GM19238 (cell line): ENCODE measurements around the gene KIAA0408.

Experiments used
- DNase-seq: peaks from one replicate; pipeline ENCODE4 v3.0.0; 2011; ENCODE audit warnings: low spot score; ENCODE audit not compliant: insufficient read length

The KIAA0408 gene

DNA sequence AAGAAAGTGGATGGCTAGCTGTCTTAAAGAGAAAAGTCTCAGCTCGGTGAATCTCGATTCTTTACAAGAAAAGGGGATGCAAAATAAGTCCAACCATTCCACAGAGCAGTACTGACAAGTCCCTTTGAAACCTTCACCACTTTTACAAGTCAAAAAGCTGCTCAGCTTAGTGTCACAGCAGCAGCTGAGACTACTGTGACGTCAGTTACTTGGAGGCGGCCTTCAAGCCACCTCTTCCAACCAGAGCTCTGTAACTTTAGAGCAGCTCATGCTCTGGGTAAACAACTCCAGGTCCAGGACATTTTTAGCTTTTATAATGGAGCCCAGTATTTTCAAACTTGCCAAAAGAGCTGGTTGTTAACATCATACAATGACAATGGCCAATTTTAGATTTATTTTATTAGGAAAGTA is at the start of gene KIAA0408:
Gene KIAA0408, minus strand, starts transcription at position 159 of the 411 bp plus-strand sequence. CDS start 5,408 bp downstream, outside the sequence.
- DNase-seq: no peak

DNA sequence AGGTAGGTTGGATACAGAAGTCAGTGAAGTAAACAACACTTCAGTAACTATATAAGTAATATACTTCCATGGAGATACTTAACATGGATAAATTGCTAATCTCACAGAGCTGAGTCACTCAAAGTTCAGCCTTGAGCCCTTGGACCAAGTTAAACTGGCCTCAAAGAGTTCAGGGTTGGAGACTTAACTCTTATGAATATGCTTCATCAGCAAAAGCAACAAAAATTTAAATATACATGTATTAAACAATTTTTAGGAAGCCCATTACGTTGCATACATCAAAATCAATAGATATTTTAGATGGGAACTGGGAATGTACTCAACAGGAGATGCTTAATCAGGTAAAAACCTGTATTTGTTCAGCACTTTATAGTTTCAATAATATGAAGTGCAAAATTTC is 47.7 kb upstream of the KIAA0408 start:
- DNase-seq: no peak

DNA sequence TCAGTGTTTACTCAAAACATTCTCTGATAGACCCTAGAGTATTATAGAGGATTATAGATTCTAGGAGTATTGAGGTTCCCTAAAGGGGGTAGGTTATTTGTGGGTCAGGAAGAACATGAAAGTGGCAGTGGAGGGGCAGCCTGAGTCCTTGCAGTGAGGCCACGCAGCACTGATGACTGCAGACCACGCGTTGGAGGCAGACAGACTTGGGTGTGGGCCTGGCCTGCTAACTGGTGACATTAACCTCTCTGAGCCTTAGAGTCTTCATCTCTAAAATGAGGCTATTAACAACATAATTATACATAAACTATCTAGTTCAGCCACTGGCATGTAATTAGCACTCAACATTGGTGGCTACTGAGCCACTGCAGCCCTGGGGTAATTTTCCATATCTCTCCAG is 43.8 kb upstream of the KIAA0408 start:
- no peak for DNase-seq

GRCh38 chr6:127497410-127497809 is 38.2 kb upstream of the KIAA0408 start:
- no peak for DNase-seq

DNA sequence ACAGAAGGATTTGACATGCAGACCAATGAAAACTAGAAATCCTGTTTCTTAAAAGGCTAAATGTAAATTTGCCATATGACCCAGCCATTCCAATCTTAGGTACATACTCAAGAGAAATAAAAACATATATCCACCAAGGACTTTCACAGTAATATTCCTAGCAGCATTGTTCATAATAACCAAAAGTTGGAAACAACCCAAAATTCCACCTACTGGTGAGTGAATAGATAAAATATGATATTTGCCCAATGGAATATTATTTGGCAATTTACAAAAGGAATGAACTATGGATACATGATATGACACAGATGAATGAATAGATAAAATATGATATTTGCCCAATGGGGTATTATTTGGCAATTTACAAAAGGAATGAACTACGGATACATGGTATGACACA is 37.3 kb upstream of the KIAA0408 start:
- DNase-seq: no peak

DNA sequence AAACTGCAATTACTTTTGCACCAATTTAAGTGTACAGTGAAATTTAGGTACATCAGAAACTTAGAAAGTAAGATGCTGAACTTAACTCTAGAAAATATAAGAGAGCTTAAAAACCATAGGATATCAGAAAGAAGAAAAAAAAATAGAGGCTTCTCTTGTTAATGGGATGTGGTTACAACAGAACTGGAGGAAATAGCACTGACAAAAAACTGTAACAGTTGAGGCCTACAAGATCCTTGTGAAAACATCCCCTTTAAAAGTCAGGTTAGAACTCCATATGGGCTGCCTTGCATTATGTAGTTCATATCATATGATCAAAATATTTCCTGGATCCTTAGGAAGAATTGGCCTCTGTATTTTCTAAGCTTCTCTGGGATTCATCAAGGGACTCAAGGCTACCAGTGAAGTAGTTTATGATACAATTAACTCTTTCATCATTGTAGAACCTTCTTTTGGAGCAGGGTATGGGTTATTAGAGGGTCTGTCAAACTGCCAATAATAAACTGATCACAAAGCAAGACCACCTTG is 35.1 kb upstream of the KIAA0408 start:
- no peak for DNase-seq

- no peak for DNase-seq
Observed at GRCh38 chr6:127489248-127489647, 30.1 kb upstream of the KIAA0408 start.

GRCh38 chr6:127486934-127487333 is 27.7 kb upstream of the KIAA0408 start:
- DNase-seq: no peak

- peak; percentile 48 for DNase-seq
Observed at GRCh38 chr6:127484212-127484863, 25.1 kb upstream of the KIAA0408 start.

- no peak for DNase-seq
Observed at GRCh38 chr6:127483399-127484055, 24.3 kb upstream of the KIAA0408 start.

DNA sequence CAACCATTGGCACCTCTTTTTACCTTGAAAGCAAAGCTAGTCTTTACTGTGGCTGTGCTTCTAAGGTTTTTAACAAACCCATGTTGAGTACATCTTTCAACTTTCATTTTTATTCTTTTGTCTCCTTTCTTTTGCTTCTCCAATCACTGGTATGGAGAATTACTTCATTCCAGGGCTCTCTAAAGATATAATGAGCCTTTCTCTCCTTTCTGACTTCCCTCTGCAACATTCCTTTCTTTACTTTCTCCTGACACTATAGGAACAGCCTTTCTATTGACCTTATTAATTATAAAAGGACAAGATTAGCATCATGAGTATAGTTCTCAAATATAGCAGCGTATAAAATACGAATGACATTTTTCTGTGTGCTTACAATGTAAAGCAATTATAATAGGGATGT is 23.1 kb upstream of the KIAA0408 start:
- DNase-seq: no peak

GRCh38 chr6:127481628-127482027 is 22.4 kb upstream of the KIAA0408 start:
- no peak for DNase-seq

DNA sequence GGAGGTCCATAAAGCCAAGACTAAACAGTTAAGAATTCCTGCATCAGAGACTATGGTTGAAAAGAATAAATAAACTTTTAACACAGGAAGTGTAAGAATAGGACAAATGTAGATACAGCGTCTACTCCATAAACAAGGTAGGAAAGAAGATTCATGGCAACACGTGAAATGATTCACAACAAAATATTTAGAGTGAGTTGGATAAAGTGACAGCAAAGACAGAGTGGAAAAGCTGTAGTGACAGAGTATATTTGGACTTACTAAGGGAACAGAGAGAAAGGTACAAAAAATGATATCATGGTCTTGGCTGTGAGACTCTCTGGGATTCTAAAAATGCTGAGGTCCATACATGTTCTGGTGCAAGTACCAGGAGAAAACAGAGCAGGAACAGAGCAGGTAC is 21.9 kb upstream of the KIAA0408 start:
- no peak for DNase-seq

GRCh38 chr6:127477658-127478057 is 18.5 kb upstream of the KIAA0408 start:
- no peak for DNase-seq

DNA sequence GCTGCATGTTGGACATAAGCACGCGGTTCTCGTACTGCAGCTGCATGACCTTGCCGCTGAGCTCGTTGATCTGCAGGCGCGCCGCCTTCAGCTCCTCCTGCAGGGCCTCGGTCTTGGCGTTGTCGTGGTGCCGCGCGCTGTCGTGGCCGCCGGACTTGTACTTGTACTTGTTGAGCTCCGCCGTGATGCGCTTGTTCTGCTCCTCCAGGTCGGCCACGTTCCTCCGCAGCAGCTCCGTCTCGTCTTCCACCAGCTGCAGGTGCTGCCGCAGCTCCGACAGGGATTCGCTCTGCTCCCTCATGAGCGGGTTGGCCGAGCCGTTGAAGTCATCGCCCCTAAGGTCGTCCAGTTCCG is 16.6 kb upstream of the KIAA0408 start:
- DNase-seq: no peak

GRCh38 chr6:127475135-127475822 is 16.1 kb upstream of the KIAA0408 start:
- no peak for DNase-seq

DNA sequence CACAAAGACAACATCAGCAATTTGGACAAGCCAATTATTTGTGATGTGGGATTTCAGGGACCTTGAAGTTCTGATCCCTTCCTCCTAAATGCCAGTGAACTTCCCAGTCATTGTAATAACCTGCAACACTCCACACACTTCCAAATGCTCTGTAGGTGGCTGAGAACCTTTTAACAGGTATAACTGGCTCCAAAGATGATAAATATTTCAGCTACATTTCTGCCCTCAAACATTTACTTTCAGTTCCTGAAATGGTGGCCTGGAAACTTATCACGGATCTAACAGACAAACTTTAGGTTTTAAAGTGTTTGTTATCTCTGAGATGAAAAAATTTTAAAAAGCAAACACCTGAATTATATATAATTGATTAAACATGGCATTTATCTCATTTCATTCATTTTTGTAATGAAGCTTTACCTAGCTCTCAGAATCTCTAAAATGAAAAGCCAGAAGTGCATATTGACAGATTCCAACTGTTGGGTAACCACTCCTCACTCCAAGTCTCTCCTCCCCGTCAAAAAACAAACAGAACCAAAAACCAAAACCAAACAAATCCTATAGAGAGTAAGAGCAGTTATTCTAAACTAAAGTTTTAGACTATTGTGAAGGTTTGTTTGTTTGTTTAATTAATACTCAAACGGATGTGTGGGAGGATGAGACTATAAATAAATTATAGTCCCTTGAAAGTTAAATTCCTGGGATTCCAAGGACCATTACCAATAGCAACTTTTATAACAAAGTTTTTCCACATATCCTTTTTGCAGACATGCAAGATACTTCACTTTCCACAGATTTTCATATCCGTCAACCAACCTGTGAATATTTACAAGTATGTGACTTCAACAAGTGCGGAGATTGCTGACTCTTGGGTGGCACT is 12.4 kb upstream of the KIAA0408 start:
- no peak for DNase-seq

- DNase-seq: no peak
Observed at GRCh38 chr6:127468936-127469335, 9.7 kb upstream of the KIAA0408 start.

- DNase-seq: no peak
Observed at GRCh38 chr6:127466416-127466815, 7.2 kb upstream of the KIAA0408 start.

GRCh38 chr6:127464881-127465459 is 5.8 kb upstream of the KIAA0408 start:
- DNase-seq: peak; percentile 21
